Activated CD4-positive, alpha-beta T cell treated with anti-CD3 and anti-CD28 coated beads, Interleukin-2, Interleukin-4, amounts not matched to agents 100 ng/mL and 50 ng/mL, durations not matched to agents 16 hours and 8 hours (primary cell): ENCODE measurements around the gene GAB2.

ENCODE experiments used
- DNase-seq: peaks from one replicate; pipeline ENCODE4 v3.0.0-alpha.2; 2020; ENCODE audit warnings: low spot score

The GAB2 gene

GRCh38 chr11:78428266-78428636 lies 10.6 kb upstream of the GAB2 start:
- DNase-seq: no peak

GRCh38 chr11:78427615-78428265 lies 10.1 kb upstream of the GAB2 start:
- peak; percentile 63 for DNase-seq

GRCh38 chr11:78426845-78427244 lies 9.2 kb upstream of the GAB2 start:
- no peak for DNase-seq

GRCh38 chr11:78425399-78426070 lies 7.9 kb upstream of the GAB2 start:
- DNase-seq: no peak

- peak; percentile 27 for DNase-seq
Observed at GRCh38 chr11:78424334-78425270, 7.0 kb upstream of the GAB2 start.

- no peak for DNase-seq
Observed at GRCh38 chr11:78423241-78423640, 5.6 kb upstream of the GAB2 start.

GRCh38 chr11:78420796-78421209 lies 3.2 kb upstream of the GAB2 start:
- no peak for DNase-seq

- DNase-seq: peak; percentile 41
Observed at GRCh38 chr11:78420255-78420764, 2.7 kb upstream of the GAB2 start.

- no peak for DNase-seq
Observed at GRCh38 chr11:78419327-78419726, 1.7 kb upstream of the GAB2 start.

- no peak for DNase-seq
Observed at GRCh38 chr11:78418584-78419211, 1.1 kb upstream of the GAB2 start.

GRCh38 chr11:78417888-78418583 lies 416 bp upstream of the GAB2 start:
- peak; percentile 68 for DNase-seq

GRCh38 chr11:78416285-78417174 lies 1.1 kb downstream of the GAB2 start:
- DNase-seq: peak; percentile 76

- DNase-seq: no peak
Observed at GRCh38 chr11:78415338-78415737, 2.3 kb downstream of the GAB2 start.

- no peak for DNase-seq
Observed at GRCh38 chr11:78414321-78415051, 3.1 kb downstream of the GAB2 start.

GRCh38 chr11:78408619-78409018 lies 9.0 kb downstream of the GAB2 start:
- no peak for DNase-seq

GRCh38 chr11:78406568-78407196 lies 10.9 kb downstream of the GAB2 start:
- no peak for DNase-seq

GRCh38 chr11:78405805-78406204 lies 11.8 kb downstream of the GAB2 start:
- DNase-seq: no peak

- no peak for DNase-seq
Observed at GRCh38 chr11:78403781-78404180, 13.8 kb downstream of the GAB2 start.

GRCh38 chr11:78402847-78403246 lies 14.8 kb downstream of the GAB2 start:
- DNase-seq: no peak
